Measurements from ENCODE around the gene UIMC1.
"Not testable (repeated sequence)": the region's sequence is repeated elsewhere in the genome, so short reads cannot be mapped to it uniquely, and the experiment has no call there.

UIMC1 gene

DNA sequence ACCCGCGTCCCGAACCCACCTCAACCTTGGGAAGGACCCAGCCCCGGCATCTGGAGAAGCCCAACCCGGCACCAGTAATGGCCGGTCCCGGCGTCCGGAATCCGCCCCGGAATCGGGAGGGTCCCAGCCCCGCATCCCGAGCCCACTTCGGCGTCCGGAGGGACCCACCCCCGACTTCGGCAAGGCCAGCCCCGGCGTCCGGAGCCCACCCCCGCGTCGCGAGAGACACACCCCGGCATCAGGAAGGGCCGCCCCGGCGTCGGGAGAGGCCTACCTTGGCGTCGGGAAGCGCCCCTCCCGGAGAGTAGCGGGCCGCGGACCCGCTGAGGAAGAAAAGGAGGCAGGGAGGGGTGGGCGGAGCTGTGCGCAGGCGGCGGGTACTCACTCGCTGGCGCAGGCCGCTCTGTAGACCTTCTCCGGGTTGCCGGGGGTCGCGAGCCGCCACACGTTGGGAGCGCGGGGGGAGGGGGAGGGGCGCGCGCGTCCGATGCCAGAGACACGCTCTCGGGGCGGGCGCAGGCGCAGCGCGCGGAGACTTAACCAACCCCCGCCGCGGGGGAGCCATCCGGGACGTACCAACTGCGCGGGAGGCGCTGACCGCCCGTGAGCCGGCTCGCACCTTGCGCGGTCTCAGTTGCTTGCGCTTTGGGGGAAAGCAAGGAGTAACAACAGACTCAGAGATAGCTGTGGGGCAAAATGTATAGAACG lies at the start of gene UIMC1:
TSS of gene UIMC1 (minus strand) at position 515 of the 708 bp plus-strand sequence. CDS start 24,164 bp downstream, outside the sequence.
- Histone ChIP-seq H3K27me3 (ENCODE audit: insufficient read depth, low read depth) (no peaks in the 10 kb centered on the region), H3K36me3 (ENCODE audit: insufficient read depth) (no peaks in the 10 kb centered on the region), H3K9ac (peak within 1 kb of the TSS; percentile 88), H2AFZ (ENCODE audit: low read depth) (peak within 1 kb of the TSS; percentile 61), H3K27ac (peak within 1 kb of the TSS; percentile 64), H3K4me3 (IDR thresholded peaks at IDR 0.05; ENCODE audit: insufficient read depth, low read depth, low read length) (no peak within 1 kb of the TSS), H4K20me1 (ENCODE audit: insufficient read depth) (peaks cover 7% of the 10 kb centered on the region; the same call in 1 of the 2 replicates), H3K79me2 (ENCODE audit: insufficient read depth, low read depth) (peaks cover 45% of the 10 kb centered on the region), H3K4me2 (peak within 1 kb of the TSS; percentile 48), H3K4me1 (ENCODE audit: low read depth, poor library complexity, severe bottlenecking) (peaks cover 15% of the 10 kb centered on the region)
- TF ChIP-seq, protein P1, sequence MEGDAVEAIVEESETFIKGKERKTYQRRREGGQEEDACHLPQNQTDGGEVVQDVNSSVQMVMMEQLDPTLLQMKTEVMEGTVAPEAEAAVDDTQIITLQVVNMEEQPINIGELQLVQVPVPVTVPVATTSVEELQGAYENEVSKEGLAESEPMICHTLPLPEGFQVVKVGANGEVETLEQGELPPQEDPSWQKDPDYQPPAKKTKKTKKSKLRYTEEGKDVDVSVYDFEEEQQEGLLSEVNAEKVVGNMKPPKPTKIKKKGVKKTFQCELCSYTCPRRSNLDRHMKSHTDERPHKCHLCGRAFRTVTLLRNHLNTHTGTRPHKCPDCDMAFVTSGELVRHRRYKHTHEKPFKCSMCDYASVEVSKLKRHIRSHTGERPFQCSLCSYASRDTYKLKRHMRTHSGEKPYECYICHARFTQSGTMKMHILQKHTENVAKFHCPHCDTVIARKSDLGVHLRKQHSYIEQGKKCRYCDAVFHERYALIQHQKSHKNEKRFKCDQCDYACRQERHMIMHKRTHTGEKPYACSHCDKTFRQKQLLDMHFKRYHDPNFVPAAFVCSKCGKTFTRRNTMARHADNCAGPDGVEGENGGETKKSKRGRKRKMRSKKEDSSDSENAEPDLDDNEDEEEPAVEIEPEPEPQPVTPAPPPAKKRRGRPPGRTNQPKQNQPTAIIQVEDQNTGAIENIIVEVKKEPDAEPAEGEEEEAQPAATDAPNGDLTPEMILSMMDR (conservative IDR thresholded peaks at IDR 0.05; ENCODE audit: low read depth, low read length): no peak

DNA sequence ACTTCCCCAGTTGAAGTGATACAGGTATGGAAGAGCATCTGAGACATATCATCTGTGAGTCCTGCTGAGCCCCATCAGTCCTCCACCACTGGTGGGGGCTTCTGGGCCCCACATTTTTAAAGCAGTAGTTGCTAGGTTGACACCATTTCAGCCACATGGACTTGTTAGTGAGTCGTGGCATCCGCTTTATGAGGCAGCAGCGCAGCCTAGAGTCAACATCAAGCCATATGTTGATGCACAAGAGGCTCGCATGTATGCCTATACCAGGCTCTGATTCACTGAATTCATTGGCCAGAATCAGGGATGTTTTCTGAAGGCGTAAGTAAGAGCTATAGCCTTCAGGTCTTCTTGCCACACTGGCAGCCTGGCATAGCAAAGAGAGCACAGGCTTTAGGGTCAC lies 42.7 kb upstream of the UIMC1 start:
- no peak overlapping the region for H3K4me3 ChIP-seq (IDR thresholded peaks at IDR 0.05; ENCODE audit: insufficient read depth, low read depth, low read length)
- no peaks in the 10 kb centered on the region for H3K79me2 ChIP-seq (ENCODE audit: insufficient read depth, low read depth)
- no peaks in the 10 kb centered on the region for H4K20me1 ChIP-seq (ENCODE audit: insufficient read depth)
- no peaks in the 10 kb centered on the region for H3K27me3 ChIP-seq (ENCODE audit: insufficient read depth, low read depth)
- no peaks in the 10 kb centered on the region for H3K4me1 ChIP-seq (ENCODE audit: low read depth, poor library complexity, severe bottlenecking)
- H3K27ac ChIP-seq: no peak overlapping the region
- TF ChIP-seq, protein P1 (conservative IDR thresholded peaks at IDR 0.05; ENCODE audit: low read depth, low read length): no peak
- no peak overlapping the region for H3K9ac ChIP-seq
- no peaks in the 10 kb centered on the region for H3K36me3 ChIP-seq (ENCODE audit: insufficient read depth)
- no peak overlapping the region for H2AFZ ChIP-seq (ENCODE audit: low read depth)
- no peak overlapping the region for H3K4me2 ChIP-seq

DNA sequence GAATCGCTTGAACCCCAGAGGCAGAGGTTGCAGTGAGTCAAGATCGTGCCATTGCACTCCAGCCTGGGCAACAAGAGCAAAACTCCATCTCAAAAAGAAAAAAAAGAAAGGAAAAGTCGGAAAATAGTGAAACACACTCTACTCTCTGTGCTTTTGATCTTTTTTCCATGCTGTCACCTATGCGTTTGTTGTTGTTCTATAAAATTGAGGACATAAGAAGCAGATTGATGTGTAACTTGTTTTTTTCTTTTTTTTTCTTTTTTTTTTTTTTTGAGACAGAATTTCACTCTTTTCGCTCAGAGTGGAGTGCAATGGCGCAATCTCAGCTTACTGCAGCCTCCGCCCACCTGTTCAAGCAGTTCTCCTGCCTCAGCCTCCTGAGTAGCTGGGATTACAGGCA lies 42.0 kb upstream of the UIMC1 start:
- H3K4me3 ChIP-seq (IDR thresholded peaks at IDR 0.05; ENCODE audit: insufficient read depth, low read depth, low read length); H3K4me1 ChIP-seq (ENCODE audit: low read depth, poor library complexity, severe bottlenecking); H3K4me2 ChIP-seq; H4K20me1 ChIP-seq (ENCODE audit: insufficient read depth); H2AFZ ChIP-seq (ENCODE audit: low read depth); H3K27ac ChIP-seq; H3K79me2 ChIP-seq (ENCODE audit: insufficient read depth, low read depth); H3K36me3 ChIP-seq (ENCODE audit: insufficient read depth); H3K27me3 ChIP-seq (ENCODE audit: insufficient read depth, low read depth); H3K9ac ChIP-seq: not testable (repeated sequence)

DNA sequence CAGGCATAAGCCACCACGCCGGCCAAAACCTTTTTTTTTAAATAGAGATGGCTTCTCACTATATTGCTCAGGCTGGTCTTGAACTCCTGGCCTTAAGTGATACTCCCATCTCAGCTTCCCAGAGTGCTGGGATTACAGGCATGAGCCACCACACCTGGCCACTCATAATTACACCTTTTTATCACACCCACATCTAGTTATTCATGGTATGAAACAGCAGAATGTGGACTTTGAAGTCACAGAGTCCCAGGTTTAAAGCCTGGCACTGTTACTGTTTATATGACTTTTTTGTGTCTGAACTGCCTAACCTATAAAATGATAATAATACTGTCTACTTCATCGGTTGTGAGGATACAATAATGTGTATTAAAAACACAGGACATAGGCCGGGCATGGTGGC lies 39.1 kb upstream of the UIMC1 start:
- TF ChIP-seq, protein P1 (conservative IDR thresholded peaks at IDR 0.05; ENCODE audit: low read depth, low read length): no peak
- Histone ChIP-seq H3K4me3 (IDR thresholded peaks at IDR 0.05; ENCODE audit: insufficient read depth, low read depth, low read length) (no peak overlapping the region), H3K27ac (no peak overlapping the region), H3K27me3 (ENCODE audit: insufficient read depth, low read depth) (no peaks in the 10 kb centered on the region), H3K9ac (no peak overlapping the region), H4K20me1 (ENCODE audit: insufficient read depth) (no peaks in the 10 kb centered on the region), H3K4me1 (ENCODE audit: low read depth, poor library complexity, severe bottlenecking) (no peaks in the 10 kb centered on the region), H3K36me3 (ENCODE audit: insufficient read depth) (no peaks in the 10 kb centered on the region), H2AFZ (ENCODE audit: low read depth) (no peak overlapping the region), H3K4me2 (no peak overlapping the region), H3K79me2 (ENCODE audit: insufficient read depth, low read depth) (no peaks in the 10 kb centered on the region)

DNA sequence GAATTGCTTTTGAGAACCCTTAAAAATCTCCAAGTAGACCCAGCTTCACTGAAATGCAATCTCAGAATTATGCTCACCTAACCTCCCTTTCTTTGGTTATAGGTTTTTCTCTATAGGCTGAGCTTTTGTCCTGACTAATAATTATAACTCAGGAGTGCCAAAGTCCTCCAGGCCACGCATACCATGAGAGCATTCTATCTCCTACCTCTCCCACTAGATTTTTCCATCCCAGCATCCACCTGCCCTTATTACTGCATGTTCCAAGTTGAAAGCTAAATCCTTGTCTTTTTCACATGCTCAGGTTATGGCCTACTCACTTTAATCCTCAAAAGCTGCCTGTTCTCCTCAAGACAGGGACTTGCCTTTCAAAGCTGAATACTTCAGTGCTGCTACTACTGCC lies 38.1 kb upstream of the UIMC1 start:
- TF ChIP-seq, protein P1 (conservative IDR thresholded peaks at IDR 0.05; ENCODE audit: low read depth, low read length): no peak
- H3K9ac ChIP-seq: no peak overlapping the region
- no peak overlapping the region for H2AFZ ChIP-seq (ENCODE audit: low read depth)
- no peaks in the 10 kb centered on the region for H3K79me2 ChIP-seq (ENCODE audit: insufficient read depth, low read depth)
- no peaks in the 10 kb centered on the region for H4K20me1 ChIP-seq (ENCODE audit: insufficient read depth)
- no peak overlapping the region for H3K4me3 ChIP-seq (IDR thresholded peaks at IDR 0.05; ENCODE audit: insufficient read depth, low read depth, low read length)
- H3K4me2 ChIP-seq: no peak overlapping the region
- H3K36me3 ChIP-seq (ENCODE audit: insufficient read depth): no peaks in the 10 kb centered on the region
- H3K27me3 ChIP-seq (ENCODE audit: insufficient read depth, low read depth): no peaks in the 10 kb centered on the region
- H3K4me1 ChIP-seq (ENCODE audit: low read depth, poor library complexity, severe bottlenecking): no peaks in the 10 kb centered on the region
- H3K27ac ChIP-seq: no peak overlapping the region

All from KMS-11 (cell line).